HEK293 (cell line): ENCODE measurements around the gene GABRB2.

Experiments
- CTCF ChIA-PET: fragments of 350-600 bp; formaldehyde crosslinking; extraction: SDS; loops from one replicate; lab custom pipeline; 2021; ENCODE audit warnings: antibody characterized with exemption; lab: Yijun Ruan, JAX
- POLR2A ChIA-PET: fragments of 300-600 bp; formaldehyde crosslinking; extraction: SDS; loops from one replicate; lab custom pipeline; 2020; ENCODE audit warnings: antibody characterized with exemption, inconsistent platforms; lab: Yijun Ruan, JAX
- H3K27ac ChIP-seq: fragments of 200-500 bp; sonication (Bioruptor generic); 2 replicates; pipeline ENCODE4 v1.5.1; 2014; ENCODE audit warnings: low read depth, low read length, control low read depth, inconsistent platforms; ENCODE audit errors: extremely low read depth
- H3K36me3 ChIP-seq, 2 experiments: fragments of 200-500 bp in 1 of 2; sonication (Bioruptor generic) in 1 of 2; 1 replicate in 1 of 2; 2 replicates in 1 of 2; pipeline ENCODE4 v1.5.1; 2014 to 2017; ENCODE audit warnings: inconsistent platforms in 2 of 2, low read length in 2 of 2; ENCODE audit not compliant: control insufficient read depth in 2 of 2, insufficient read depth in 1 of 2
- H3K4me1 ChIP-seq: fragments of 200-500 bp; sonication (Bioruptor generic); 2 replicates; pipeline ENCODE4 v1.5.1; 2014; ENCODE audit warnings: mild to moderate bottlenecking, low read length, inconsistent platforms; ENCODE audit not compliant: control insufficient read depth, insufficient read depth
- H3K4me3 ChIP-seq: 2 replicates; pipeline ENCODE4 v1.5.1; 2011; ENCODE audit warnings: low read depth, mild to moderate bottlenecking, control low read depth, low read length, moderate library complexity
- H3K9me3 ChIP-seq: fragments of 200-500 bp; sonication (Bioruptor generic); 2 replicates; pipeline ENCODE4 v1.5.1; 2014; ENCODE audit warnings: low read depth, low read length, inconsistent platforms; ENCODE audit not compliant: control insufficient read depth, insufficient read depth
- ATF2 ChIP-seq: fragments of 450-650 bp; formaldehyde crosslinking; IDR thresholded peaks from 2 replicates; pipeline ENCODE4 v1.5.1; 2016; ENCODE audit warnings: missing biosample characterization, missing genetic modification characterization, low read depth
- BCL6B ChIP-seq: fragments of 450-650 bp; formaldehyde crosslinking; IDR thresholded peaks from 2 replicates; pipeline ENCODE4 v1.5.1; 2017; ENCODE audit warnings: missing biosample characterization, missing genetic modification characterization
- KLF1 ChIP-seq: fragments of 450-650 bp; formaldehyde crosslinking; IDR thresholded peaks from 2 replicates; pipeline ENCODE4 v1.5.1; 2016; ENCODE audit warnings: missing biosample characterization, missing genetic modification characterization
- KLF16 ChIP-seq: fragments of 450-650 bp; formaldehyde crosslinking; IDR thresholded peaks from 2 replicates; pipeline ENCODE4 v1.5.1; 2017; ENCODE audit warnings: missing biosample characterization, missing genetic modification characterization
- KLF7 ChIP-seq: fragments of 450-650 bp; formaldehyde crosslinking; IDR thresholded peaks from 2 replicates; pipeline ENCODE4 v1.5.1; 2016; ENCODE audit warnings: missing biosample characterization, missing genetic modification characterization, borderline replicate concordance
- KLF9 ChIP-seq: fragments of 450-650 bp; formaldehyde crosslinking; IDR thresholded peaks from 2 replicates; pipeline ENCODE4 v1.5.1; 2016; ENCODE audit warnings: missing biosample characterization, missing genetic modification characterization, low read depth
- RBAK ChIP-seq: fragments of 450-650 bp; formaldehyde crosslinking; IDR thresholded peaks from 2 replicates; pipeline ENCODE4 v1.5.1; 2016; ENCODE audit warnings: missing biosample characterization, missing genetic modification characterization
- TCF7L2 ChIP-seq: IDR thresholded peaks from 2 replicates; pipeline ENCODE4 v1.6.1; 2011; ENCODE audit warnings: low read depth, mild to moderate bottlenecking, inconsistent platforms, low read length, moderate library complexity, borderline replicate concordance
- YY1 ChIP-seq: fragments of 450-650 bp; formaldehyde crosslinking; IDR thresholded peaks from 2 replicates; pipeline ENCODE4 v1.5.1; 2018; ENCODE audit warnings: missing biosample characterization, missing genetic modification characterization
- ZBTB1 ChIP-seq: fragments of 450-650 bp; formaldehyde crosslinking; IDR thresholded peaks from 2 replicates; pipeline ENCODE4 v1.5.1; 2016; ENCODE audit warnings: missing biosample characterization, missing genetic modification characterization
- ZBTB44 ChIP-seq: fragments of 450-650 bp; IDR thresholded peaks from 2 replicates; pipeline ENCODE4 v1.5.1; 2018; ENCODE audit warnings: missing biosample characterization, mild to moderate bottlenecking, missing genetic modification characterization
- ZBTB49 ChIP-seq: fragments of 450-650 bp; formaldehyde crosslinking; IDR thresholded peaks from 2 replicates; pipeline ENCODE4 v1.5.1; 2016; ENCODE audit warnings: missing biosample characterization, missing genetic modification characterization, low read depth
- ZBTB6 ChIP-seq: fragments of 450-650 bp; formaldehyde crosslinking; IDR thresholded peaks from 2 replicates; pipeline ENCODE4 v1.5.1; 2017; ENCODE audit warnings: missing biosample characterization, missing genetic modification characterization
- ZFP37 ChIP-seq: fragments of 450-650 bp; formaldehyde crosslinking; IDR thresholded peaks from 2 replicates; pipeline ENCODE4 v1.5.1; 2016; ENCODE audit warnings: missing biosample characterization, missing genetic modification characterization
- ZNF140 ChIP-seq: fragments of 450-650 bp; formaldehyde crosslinking; IDR thresholded peaks from 2 replicates; pipeline ENCODE4 v1.5.1; 2016; ENCODE audit warnings: missing biosample characterization, missing genetic modification characterization
- ZNF341 ChIP-seq: fragments of 450-650 bp; formaldehyde crosslinking; IDR thresholded peaks from 2 replicates; pipeline ENCODE4; 2016; ENCODE audit warnings: low read depth, missing biosample characterization, missing genetic modification characterization
- ZNF423 ChIP-seq: fragments of 450-650 bp; formaldehyde crosslinking; IDR thresholded peaks from 2 replicates; pipeline ENCODE4 v1.5.1; 2016; ENCODE audit warnings: missing biosample characterization, missing genetic modification characterization
- ZNF513 ChIP-seq: fragments of 450-650 bp; IDR thresholded peaks from 2 replicates; pipeline ENCODE4 v1.5.1; 2018; ENCODE audit warnings: missing biosample characterization, missing genetic modification characterization
- ZNF544 ChIP-seq: fragments of 450-650 bp; formaldehyde crosslinking; IDR thresholded peaks from 2 replicates; pipeline ENCODE4 v1.5.0; 2017; ENCODE audit warnings: missing biosample characterization, missing genetic modification characterization
- ZNF580 ChIP-seq: fragments of 450-650 bp; formaldehyde crosslinking; IDR thresholded peaks from 2 replicates; pipeline ENCODE4 v1.5.1; 2016; ENCODE audit warnings: missing biosample characterization, missing genetic modification characterization
- ZNF76 ChIP-seq: fragments of 450-650 bp; formaldehyde crosslinking; IDR thresholded peaks from 2 replicates; pipeline ENCODE4; 2016; ENCODE audit warnings: low read depth, missing biosample characterization, missing genetic modification characterization, borderline replicate concordance
- ZNF776 ChIP-seq: fragments of 450-650 bp; formaldehyde crosslinking; IDR thresholded peaks from 2 replicates; pipeline ENCODE4 v1.5.0; 2017; ENCODE audit warnings: missing biosample characterization, missing genetic modification characterization, borderline replicate concordance
- ZNF791 ChIP-seq: fragments of 450-650 bp; formaldehyde crosslinking; IDR thresholded peaks from 2 replicates; pipeline ENCODE4 v1.5.1; 2016; ENCODE audit warnings: missing biosample characterization, missing genetic modification characterization

Gene GABRB2

GRCh38 chr5:161376034-161376433 lies 170.5 kb downstream of the GABRB2 start:
- no peaks in the 10 kb centered on the region for H3K9me3 ChIP-seq
- POLR2A ChIA-PET: no interaction called here
- no peaks in the 10 kb centered on the region for H3K36me3 ChIP-seq
- no peaks in the 10 kb centered on the region for H3K4me1 ChIP-seq
- H3K27ac ChIP-seq: no peak overlapping the region
- no peak for TF ChIP-seq KLF7
- no peak for TF ChIP-seq YY1 (tag by site-specific recombination)
- TF ChIP-seq RBAK (tag by site-specific recombination): no peak
- no peak for TF ChIP-seq ZNF580
- TF ChIP-seq ATF2 (tag by site-specific recombination): no peak
- TF ChIP-seq ZBTB49 (tag by site-specific recombination): no peak
- no peak for TF ChIP-seq ZBTB6 (tag by site-specific recombination)
- no peak for TF ChIP-seq KLF1
- no peak for TF ChIP-seq ZNF140 (tag by site-specific recombination)
- no peak for TF ChIP-seq TCF7L2
- no peak for TF ChIP-seq ZNF341
- no peak for TF ChIP-seq BCL6B (tag by site-specific recombination)
- TF ChIP-seq ZNF513 (tag by site-specific recombination): no peak
- no peak for TF ChIP-seq ZNF544 (tag by site-specific recombination)
- TF ChIP-seq ZFP37 (tag by site-specific recombination): no peak
- no peak for TF ChIP-seq ZNF776 (tag by site-specific recombination)
- TF ChIP-seq, all 188 proteins: peak for 0
- no peak overlapping the region for H3K4me3 ChIP-seq
- CTCF ChIA-PET: no interaction called here

- no peaks in the 10 kb centered on the region for H3K36me3 ChIP-seq
- ChIA-PET CTCF (no interaction called here), POLR2A (no interaction called here)
- no peak overlapping the region for H3K27ac ChIP-seq
- H3K4me1 ChIP-seq: no peaks in the 10 kb centered on the region
- no peaks in the 10 kb centered on the region for H3K9me3 ChIP-seq
- H3K4me3 ChIP-seq: no peak overlapping the region
- TF ChIP-seq ZNF791 (tag by site-specific recombination) (no peak), ZNF776 (tag by site-specific recombination) (no peak), KLF16 (no peak), ZBTB44 (tag by site-specific recombination) (no peak), ZNF76 (tag by site-specific recombination) (no peak), ZBTB1 (no peak), ZNF423 (no peak), KLF9 (tag by site-specific recombination) (no peak)
Observed at GRCh38 chr5:161373345-161373707, 173.2 kb downstream of the GABRB2 start.
